Measurements from ENCODE around the gene CAMTA1. TPM values are rescaled to one million over a fixed set of nuclear protein-coding genes. Genes with fewer than 3 reads are reported as not detected.

CAMTA1 gene
- total RNA-seq, 1 donor from 2014 or later = 109 TPM

DNA sequence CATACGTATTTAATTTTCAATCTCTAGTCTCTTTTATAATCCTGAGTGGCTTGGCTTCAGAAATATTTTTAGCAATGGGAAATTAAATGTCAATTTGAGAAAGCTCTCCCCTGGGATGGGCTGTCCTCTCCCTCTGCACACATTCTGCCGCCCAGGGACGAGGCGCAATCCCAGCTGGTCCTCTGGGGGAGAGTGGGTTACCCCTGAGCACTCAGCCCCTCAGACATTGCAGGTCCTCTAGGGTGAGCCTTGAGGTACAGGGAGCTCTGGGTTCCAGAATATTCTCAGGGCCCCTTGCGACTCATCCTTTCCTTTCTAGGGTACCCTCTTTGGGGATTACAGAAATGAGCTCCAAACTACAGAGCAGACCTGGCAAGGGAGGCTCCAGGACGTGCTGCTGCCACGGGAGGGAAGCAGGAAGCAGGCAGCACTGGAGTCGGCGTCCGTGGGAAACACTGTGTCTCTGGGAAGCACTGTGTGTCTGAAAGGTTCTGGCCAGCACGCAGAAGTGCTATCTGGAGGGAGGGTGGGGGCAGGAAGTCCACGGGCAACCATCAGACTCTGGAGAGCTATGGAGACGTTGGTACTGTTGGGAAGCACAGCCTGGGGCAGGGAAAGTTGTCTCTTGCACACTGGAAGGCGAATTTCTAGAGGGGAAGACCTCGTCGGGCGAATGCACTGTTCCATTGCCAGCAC, 642.5 kb downstream of the CAMTA1 start:
- Mint-ChIP-seq H3K27me3 (ENCODE audit: low read depth) (no peaks in the 10 kb centered on the region), H3K4me3 (no peak overlapping the region)

DNA sequence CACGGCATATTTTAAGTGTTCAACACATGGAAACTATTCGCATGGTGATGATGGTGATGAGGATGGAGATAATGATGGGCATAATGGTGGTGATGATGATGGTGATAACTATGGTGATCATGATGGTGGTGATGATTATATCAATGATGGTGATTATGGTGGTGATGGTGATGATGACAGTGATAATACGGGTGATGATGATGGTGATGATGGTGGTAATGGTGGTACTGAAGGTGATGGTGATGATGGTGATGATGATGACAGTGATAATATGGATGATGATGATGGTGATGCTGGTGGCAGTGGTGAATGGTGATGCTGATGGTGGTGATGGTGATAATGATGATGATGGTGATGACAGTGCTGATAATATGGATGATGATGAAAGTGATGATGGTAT, 644.0 kb downstream of the CAMTA1 start:
- Mint-ChIP-seq H3K36me3 (ENCODE audit: low read depth) (no peaks in the 10 kb centered on the region), H3K9me3 (no peaks in the 10 kb centered on the region), H3K27ac (ENCODE audit: unreplicated experiment) (no peak overlapping the region), H3K4me1 (peaks cover 4% of the 10 kb centered on the region), H3K27me3 (ENCODE audit: low read depth) (no peaks in the 10 kb centered on the region), H3K4me3 (no peak overlapping the region)
- DNase-seq (ENCODE audit: low read depth, low spot score) = no peak
- TF ChIP-seq, protein P1, sequence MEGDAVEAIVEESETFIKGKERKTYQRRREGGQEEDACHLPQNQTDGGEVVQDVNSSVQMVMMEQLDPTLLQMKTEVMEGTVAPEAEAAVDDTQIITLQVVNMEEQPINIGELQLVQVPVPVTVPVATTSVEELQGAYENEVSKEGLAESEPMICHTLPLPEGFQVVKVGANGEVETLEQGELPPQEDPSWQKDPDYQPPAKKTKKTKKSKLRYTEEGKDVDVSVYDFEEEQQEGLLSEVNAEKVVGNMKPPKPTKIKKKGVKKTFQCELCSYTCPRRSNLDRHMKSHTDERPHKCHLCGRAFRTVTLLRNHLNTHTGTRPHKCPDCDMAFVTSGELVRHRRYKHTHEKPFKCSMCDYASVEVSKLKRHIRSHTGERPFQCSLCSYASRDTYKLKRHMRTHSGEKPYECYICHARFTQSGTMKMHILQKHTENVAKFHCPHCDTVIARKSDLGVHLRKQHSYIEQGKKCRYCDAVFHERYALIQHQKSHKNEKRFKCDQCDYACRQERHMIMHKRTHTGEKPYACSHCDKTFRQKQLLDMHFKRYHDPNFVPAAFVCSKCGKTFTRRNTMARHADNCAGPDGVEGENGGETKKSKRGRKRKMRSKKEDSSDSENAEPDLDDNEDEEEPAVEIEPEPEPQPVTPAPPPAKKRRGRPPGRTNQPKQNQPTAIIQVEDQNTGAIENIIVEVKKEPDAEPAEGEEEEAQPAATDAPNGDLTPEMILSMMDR (conservative IDR thresholded peaks at IDR 0.05) = no peak

More for the DNA sequence above, 642.5 kb downstream of the CAMTA1 start:
- H3K4me1 Mint-ChIP-seq = no peaks in the 10 kb centered on the region
- H3K36me3 Mint-ChIP-seq (ENCODE audit: low read depth) = no peaks in the 10 kb centered on the region
- TF ChIP-seq, protein P1 (conservative IDR thresholded peaks at IDR 0.05) = no peak
- no peak for DNase-seq (ENCODE audit: low read depth, low spot score)
- H3K27ac Mint-ChIP-seq (ENCODE audit: unreplicated experiment) = no peak overlapping the region
- no peaks in the 10 kb centered on the region for H3K9me3 Mint-ChIP-seq

DNA sequence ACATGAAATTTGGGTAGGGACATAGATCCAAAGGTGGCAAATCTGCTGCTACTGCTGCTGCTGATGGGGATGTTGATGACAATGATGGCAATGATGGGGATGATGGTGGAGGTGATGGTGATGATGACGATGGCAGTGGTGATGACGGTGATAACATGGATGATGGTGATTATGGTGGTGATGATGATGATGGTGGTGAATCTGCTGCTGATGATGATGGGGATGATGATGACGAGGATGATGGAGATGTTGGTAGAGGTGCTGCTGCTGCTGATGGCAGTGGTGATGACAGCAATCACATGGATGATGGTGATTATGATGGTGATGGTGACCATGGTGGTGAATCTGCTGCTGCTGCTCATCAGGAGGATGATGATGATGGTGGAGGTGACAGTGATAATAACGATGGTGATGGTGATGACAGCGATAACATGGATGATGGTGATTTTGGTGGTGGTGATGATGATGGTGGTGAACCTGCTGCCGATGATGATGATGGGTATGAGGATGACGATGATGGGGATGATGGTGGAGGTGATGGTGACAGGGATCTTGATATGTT, 644.9 kb downstream of the CAMTA1 start:
- no peaks in the 10 kb centered on the region for H3K9me3 Mint-ChIP-seq
- TF ChIP-seq, protein P1 (conservative IDR thresholded peaks at IDR 0.05) = no peak
- H3K27me3 Mint-ChIP-seq (ENCODE audit: low read depth) = no peaks in the 10 kb centered on the region
- H3K4me1 Mint-ChIP-seq = peaks cover 4% of the 10 kb centered on the region
- H3K36me3 Mint-ChIP-seq (ENCODE audit: low read depth) = no peaks in the 10 kb centered on the region
- no peak overlapping the region for H3K4me3 Mint-ChIP-seq
- H3K27ac Mint-ChIP-seq (ENCODE audit: unreplicated experiment) = no peak overlapping the region
- no peak for DNase-seq (ENCODE audit: low read depth, low spot score)

DNA sequence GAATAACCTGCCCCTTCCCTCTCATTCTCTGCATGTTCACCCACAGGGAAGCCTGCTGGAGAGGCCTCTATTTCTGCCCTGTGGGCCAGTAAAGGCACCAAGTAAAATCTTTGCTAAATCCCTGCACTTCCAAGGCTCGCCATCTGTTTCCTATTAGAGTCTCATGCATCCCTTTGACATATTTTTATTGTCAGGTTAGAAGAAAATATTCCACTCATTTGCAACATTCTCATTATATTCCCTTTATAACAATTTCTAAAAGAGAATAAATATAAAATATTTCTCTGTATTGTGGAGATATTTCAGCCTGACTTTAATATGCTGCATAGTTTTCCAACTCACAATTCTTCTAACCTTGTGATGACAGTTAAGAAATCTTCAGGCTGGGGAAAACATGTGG, 645.4 kb downstream of the CAMTA1 start:
- no peak overlapping the region for H3K4me3 Mint-ChIP-seq
- no peaks in the 10 kb centered on the region for H3K27me3 Mint-ChIP-seq (ENCODE audit: low read depth)
- TF ChIP-seq, protein P1 (conservative IDR thresholded peaks at IDR 0.05) = no peak
- H3K27ac Mint-ChIP-seq (ENCODE audit: unreplicated experiment) = no peak overlapping the region
- peaks cover 4% of the 10 kb centered on the region for H3K4me1 Mint-ChIP-seq
- no peaks in the 10 kb centered on the region for H3K9me3 Mint-ChIP-seq
- H3K36me3 Mint-ChIP-seq (ENCODE audit: low read depth) = no peaks in the 10 kb centered on the region
- DNase-seq (ENCODE audit: low read depth, low spot score) = no peak

DNA sequence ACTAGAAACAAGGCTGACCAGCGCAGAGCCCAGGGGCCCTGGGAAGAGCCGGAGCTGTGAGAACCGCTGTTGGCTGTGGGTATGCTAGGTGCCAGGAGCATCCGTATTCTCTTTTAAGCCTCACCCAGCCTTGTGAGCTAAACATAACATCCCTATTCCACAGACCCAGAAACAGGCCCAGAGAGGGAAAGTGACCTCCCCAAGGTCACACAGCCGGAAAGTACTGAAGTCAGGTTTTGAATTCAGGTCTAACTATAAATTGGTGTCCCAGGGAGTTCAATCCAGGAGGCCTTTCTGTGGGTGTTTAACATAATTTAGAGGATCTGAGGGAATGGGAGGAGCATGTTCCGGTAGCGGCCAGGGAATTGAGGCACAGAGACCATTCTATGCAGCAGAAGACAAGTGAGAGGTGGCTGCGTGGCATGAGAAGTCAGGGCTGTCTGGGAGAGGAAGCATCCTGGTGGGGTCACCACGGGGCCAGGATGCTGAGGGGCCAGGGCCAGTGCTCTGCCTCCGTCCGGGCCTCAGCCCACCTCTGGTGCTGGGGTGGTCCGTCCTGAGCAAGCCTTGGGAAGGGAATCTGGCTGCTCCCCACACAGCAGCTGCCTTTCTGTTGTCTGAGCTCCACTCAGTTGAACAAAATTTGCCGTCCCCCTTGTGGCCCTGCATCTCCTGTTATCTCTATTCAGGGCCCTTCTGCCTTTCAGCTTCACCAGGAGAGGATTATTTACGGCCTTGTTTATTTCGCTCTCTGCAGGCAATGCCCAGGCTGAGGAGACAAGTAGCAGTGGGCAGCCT, 647.0 kb downstream of the CAMTA1 start:
- TF ChIP-seq, protein P1 (conservative IDR thresholded peaks at IDR 0.05) = no peak
- no peak overlapping the region for H3K27ac Mint-ChIP-seq (ENCODE audit: unreplicated experiment)
- no peak overlapping the region for H3K4me3 Mint-ChIP-seq
- peaks cover 4% of the 10 kb centered on the region for H3K4me1 Mint-ChIP-seq
- H3K36me3 Mint-ChIP-seq (ENCODE audit: low read depth) = no peaks in the 10 kb centered on the region
- DNase-seq (ENCODE audit: low read depth, low spot score) = no peak
- no peaks in the 10 kb centered on the region for H3K27me3 Mint-ChIP-seq (ENCODE audit: low read depth)
- no peaks in the 10 kb centered on the region for H3K9me3 Mint-ChIP-seq

Data from neural crest cell (in vitro differentiated cells).